IMR-90 (cell line): ENCODE data around the gene CAPN5. TPM values are rescaled to one million over a fixed set of nuclear protein-coding genes. Genes with fewer than 3 reads are reported as not detected.
A peak's percentile ranks its signal among the peaks of the same experiment; 100 is the strongest.

ENCODE experiments used
- ATAC-seq: fragments of 200-7000 bp; cut with Tn5 transposase; 2 replicates; pipeline ENCODE4 v1.9.1; 2020; ENCODE audit warnings: low read depth, mild to moderate bottlenecking, moderate library complexity
- BruUV-seq: library from RNA; stranded (reverse); fragments of 400-500 nt; replicated peaks from 2 replicates; lab custom pipeline; 2021; lab: Mats Ljungman, UMichigan
- CTCF ChIA-PET: fragments of 300-600 bp; formaldehyde crosslinking; extraction: SDS; loops from one replicate; lab custom pipeline; 2021; ENCODE audit warnings: antibody characterized with exemption; lab: Yijun Ruan, JAX
- POLR2A ChIA-PET: fragments of 300-600 bp; sonication (Branson Sonifier 250); formaldehyde crosslinking; loops from one replicate; lab custom pipeline; 2022; ENCODE audit warnings: antibody characterized with exemption; ENCODE audit not compliant: unreplicated experiment; lab: Charles Lee
- DNase-seq: peaks from one replicate; pipeline ENCODE4 v3.0.0; 2013
- H2AFZ ChIP-seq: replicated peaks from 2 replicates; pipeline ENCODE3; 2013; ENCODE audit warnings: low read length, mild to moderate bottlenecking; ENCODE audit not compliant: poor library complexity
- H2AK5ac ChIP-seq: 2 replicates; pipeline ENCODE4 v1.6.1; 2013; ENCODE audit warnings: low read depth, low read length, inconsistent platforms
- H2AK9ac ChIP-seq: replicated peaks from 2 replicates; pipeline ENCODE3; 2013; ENCODE audit warnings: mild to moderate bottlenecking, low read depth, low read length, moderate library complexity; ENCODE audit not compliant: poor library complexity
- H2BK120ac ChIP-seq: 2 replicates; pipeline ENCODE4 v1.6.1; 2013; ENCODE audit warnings: low read depth, low read length, inconsistent platforms
- H2BK15ac ChIP-seq: 3 replicates; pipeline ENCODE4 v1.6.1; 2013; ENCODE audit warnings: low read depth, low read length, inconsistent platforms
- H2BK20ac ChIP-seq: 2 replicates; pipeline ENCODE4 v1.6.1; 2013; ENCODE audit warnings: low read depth, mild to moderate bottlenecking, inconsistent platforms, low read length, moderate library complexity
- H2BK5ac ChIP-seq: 2 replicates; pipeline ENCODE4 v1.6.1; 2013; ENCODE audit warnings: mild to moderate bottlenecking, low read depth, low read length, inconsistent platforms; ENCODE audit not compliant: poor library complexity, severe bottlenecking
- H3K14ac ChIP-seq: replicated peaks from 2 replicates; pipeline ENCODE4 v1.6.1; 2013; ENCODE audit warnings: low read depth, low read length, inconsistent platforms
- H3K18ac ChIP-seq: 2 replicates; pipeline ENCODE4 v1.6.1; 2013; ENCODE audit warnings: low read depth, low read length, control low read depth
- H3K23ac ChIP-seq: 2 replicates; pipeline ENCODE4 v1.6.1; 2013; ENCODE audit warnings: low read depth, low read length, inconsistent platforms
- H3K27ac ChIP-seq: 2 replicates; pipeline ENCODE4 v1.5.1; 2013; ENCODE audit warnings: mild to moderate bottlenecking, control low read depth, low read length; ENCODE audit not compliant: insufficient read depth
- H3K27me3 ChIP-seq: 2 replicates; pipeline ENCODE4 v1.6.1; 2013; ENCODE audit warnings: low read length; ENCODE audit not compliant: control insufficient read depth, insufficient read depth
- H3K36me3 ChIP-seq: 2 replicates; pipeline ENCODE4 v1.6.1; 2013; ENCODE audit warnings: low read length, mixed read lengths; ENCODE audit not compliant: control insufficient read depth, insufficient read depth
- H3K4ac ChIP-seq: 2 replicates; pipeline ENCODE4 v1.6.1; 2013; ENCODE audit warnings: low read depth, low read length, inconsistent platforms
- H3K4me1 ChIP-seq: 2 replicates; pipeline ENCODE4 v1.6.1; 2013; ENCODE audit warnings: low read length, mixed read lengths; ENCODE audit not compliant: control insufficient read depth, insufficient read depth
- H3K4me2 ChIP-seq: 2 replicates; pipeline ENCODE4 v1.6.1; 2013; ENCODE audit warnings: low read depth, mild to moderate bottlenecking, control low read depth, low read length, moderate library complexity
- H3K4me3 ChIP-seq: 2 replicates; pipeline ENCODE4 v1.5.1; 2013; ENCODE audit warnings: low read depth, mild to moderate bottlenecking, control low read depth, low read length, moderate library complexity; ENCODE audit not compliant: insufficient read depth
- H3K56ac ChIP-seq: 2 replicates; pipeline ENCODE4 v1.6.1; 2013; ENCODE audit warnings: low read length, inconsistent platforms; ENCODE audit not compliant: insufficient read depth; ENCODE audit errors: extremely low read depth
- H3K79me1 ChIP-seq, 2 experiments: 2 replicates each; pipeline ENCODE4 v1.6.1; 2013; ENCODE audit warnings: low read length in 2 of 2, inconsistent platforms in 1 of 2, low read depth in 1 of 2
- H3K9ac ChIP-seq: 2 replicates; pipeline ENCODE4 v1.6.1; 2013; ENCODE audit warnings: low read depth, low read length, control low read depth
- H3K9me1 ChIP-seq: 2 replicates; pipeline ENCODE4 v1.6.1; 2013; ENCODE audit warnings: low read length, inconsistent platforms; ENCODE audit not compliant: insufficient read depth
- H3K9me3 ChIP-seq: 2 replicates; pipeline ENCODE4 v1.6.1; 2013; ENCODE audit warnings: low read length; ENCODE audit not compliant: control insufficient read depth, insufficient read depth
- H4K20me1 ChIP-seq: 2 replicates; pipeline ENCODE4 v1.6.1; 2013; ENCODE audit warnings: low read length, inconsistent platforms; ENCODE audit not compliant: insufficient read depth
- H4K5ac ChIP-seq: 2 replicates; pipeline ENCODE4 v1.6.1; 2013; ENCODE audit warnings: mild to moderate bottlenecking, low read depth, low read length, control low read depth
- H4K8ac ChIP-seq, 2 experiments: 2 replicates each; pipeline ENCODE4 v1.6.1; 2013; ENCODE audit warnings: low read depth in 2 of 2, low read length in 2 of 2, control low read depth in 1 of 2, inconsistent platforms in 1 of 2
- H4K91ac ChIP-seq: 2 replicates; pipeline ENCODE4 v1.6.1; 2013; ENCODE audit warnings: low read depth, low read length, inconsistent platforms; ENCODE audit not compliant: insufficient read depth
- CEBPB ChIP-seq: IDR thresholded peaks from 2 replicates; pipeline ENCODE4 v1.6.1; 2012; ENCODE audit warnings: low read depth, low read length, improper control_type of control experiment
- FOS ChIP-seq: fragments of 150-350 bp; IDR thresholded peaks from 2 replicates; pipeline ENCODE4 v1.6.1; 2016; ENCODE audit warnings: low read depth, low read length
- MAFK ChIP-seq: IDR thresholded peaks from 2 replicates; pipeline ENCODE4 v1.6.1; 2012; ENCODE audit warnings: low read depth, low read length, improper control_type of control experiment
- MAZ ChIP-seq: IDR thresholded peaks from 2 replicates; pipeline ENCODE4 v1.6.1; 2012; ENCODE audit warnings: low read depth, mild to moderate bottlenecking, low read length, improper control_type of control experiment, moderate library complexity, borderline replicate concordance
- MXI1 ChIP-seq: IDR thresholded peaks from 2 replicates; pipeline ENCODE4 v1.6.1; 2012; ENCODE audit warnings: low read depth, mild to moderate bottlenecking, low read length, moderate library complexity, borderline replicate concordance
- RAD21 ChIP-seq: IDR thresholded peaks from 2 replicates; pipeline ENCODE4 v1.6.1; 2012; ENCODE audit warnings: low read length, improper control_type of control experiment
- RCOR1 ChIP-seq: IDR thresholded peaks from 2 replicates; pipeline ENCODE4 v1.6.1; 2012; ENCODE audit warnings: mild to moderate bottlenecking, low read length, improper control_type of control experiment; ENCODE audit not compliant: insufficient replicate concordance
- SMC3 ChIP-seq: fragments of 150-350 bp; IDR thresholded peaks from 2 replicates; pipeline ENCODE4 v1.6.1; 2016; ENCODE audit warnings: low read depth, mild to moderate bottlenecking, antibody characterized with exemption, low read length, moderate library complexity
- WGBS, 2 experiments: methylation state at CpG; one replicate each; pipeline versions ENCODE4 v1.1.5 to v1.1.7; 2013; ENCODE audit warnings: missing lambda C conversion rate in 2 of 2; ENCODE audit not compliant: insufficient read length in 1 of 2; ENCODE audit errors: extremely low coverage in 2 of 2; 5-methylcytosine and 5-hydroxymethylcytosine counted together
- dilution Hi-C: fragments of 300-500 bp; cut with HindIII; formaldehyde crosslinking; loops from one replicate; pipeline ENCODE4 v1.14.3; 2018; ENCODE audit warnings: low sequenced_read_pairs; ENCODE audit not compliant: unreplicated experiment
- in situ Hi-C: fragments of 300-500 bp; cut with MboI; formaldehyde crosslinking; loops from 3 replicates; pipeline ENCODE4 v1.14.3; 2019; ENCODE audit warnings: low sequenced_read_pairs, inconsistent platforms, mixed read lengths
- intact Hi-C: fragments of 100-400 bp; cut with micrococcal nuclease; formaldehyde crosslinking; loops from 2 replicates; pipeline ENCODE4 v1.10.0; 2022
- polyA plus RNA-seq, 3 experiments: library from polyadenylated mRNA; depleted of rRNA; stranded (reverse); fragments of >200 nt; gene quantifications; 2 replicates each; pipeline ENCODE4 v1.2.3, GENCODE V29; 2012; ENCODE audit warnings: low replicate concordance in 1 of 3
- total RNA-seq: library from RNA; depleted of rRNA; stranded (reverse); fragments of >200 nt; gene quantifications from 2 replicates; pipeline ENCODE4 v1.2.3, GENCODE V29; 2012

CAPN5 gene
- total and polyA plus RNA-seq, 2 of the 4 experiments (the other 2 are of a cell fraction): 8.1 to 24.0 TPM

DNA sequence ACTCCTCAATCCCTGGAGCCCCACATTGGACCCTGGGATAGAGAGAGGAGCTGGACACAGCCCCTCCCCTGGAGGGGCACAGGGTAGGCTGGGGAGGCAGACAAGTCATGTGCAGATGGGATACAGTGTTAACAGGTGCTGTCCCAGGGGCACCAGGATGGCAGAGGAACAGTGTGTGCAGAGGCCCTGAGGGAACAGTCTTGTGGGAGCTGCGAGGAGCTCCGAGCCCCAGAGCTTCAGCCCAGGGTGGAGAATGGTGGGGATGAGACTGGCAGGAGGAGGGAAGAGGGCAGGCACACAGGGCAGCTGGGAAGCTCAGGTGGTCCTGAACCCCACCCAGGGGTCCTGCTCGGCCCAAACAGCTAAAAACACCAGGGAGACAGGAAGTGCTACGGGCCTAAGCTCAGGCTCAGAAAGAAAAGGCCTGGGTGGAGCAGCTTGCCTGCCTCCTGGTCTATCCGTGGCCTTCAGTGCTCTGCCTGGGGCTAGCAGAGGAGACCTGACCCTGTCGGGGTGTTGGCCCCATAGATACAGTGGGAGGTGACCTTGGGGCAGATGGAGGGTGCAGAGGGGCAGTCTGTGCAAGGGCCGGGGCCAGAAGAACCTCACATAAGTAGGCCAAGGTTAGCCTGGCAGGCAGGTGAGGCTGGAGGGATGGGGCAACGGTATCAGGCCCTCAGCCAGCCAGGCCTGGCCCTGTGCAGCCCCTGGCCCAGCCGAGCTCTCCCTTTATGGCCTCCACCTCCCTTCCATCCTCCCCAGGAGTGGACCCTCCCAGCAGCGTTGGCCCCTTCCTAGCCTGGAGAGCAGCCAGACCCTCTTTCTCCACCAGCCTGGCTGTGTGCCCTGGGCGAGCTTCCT is 15.4 kb downstream of the CAPN5 start (continued):
- TF ChIP-seq MAZ: no peak
- TF ChIP-seq FOS: no peak

DNA sequence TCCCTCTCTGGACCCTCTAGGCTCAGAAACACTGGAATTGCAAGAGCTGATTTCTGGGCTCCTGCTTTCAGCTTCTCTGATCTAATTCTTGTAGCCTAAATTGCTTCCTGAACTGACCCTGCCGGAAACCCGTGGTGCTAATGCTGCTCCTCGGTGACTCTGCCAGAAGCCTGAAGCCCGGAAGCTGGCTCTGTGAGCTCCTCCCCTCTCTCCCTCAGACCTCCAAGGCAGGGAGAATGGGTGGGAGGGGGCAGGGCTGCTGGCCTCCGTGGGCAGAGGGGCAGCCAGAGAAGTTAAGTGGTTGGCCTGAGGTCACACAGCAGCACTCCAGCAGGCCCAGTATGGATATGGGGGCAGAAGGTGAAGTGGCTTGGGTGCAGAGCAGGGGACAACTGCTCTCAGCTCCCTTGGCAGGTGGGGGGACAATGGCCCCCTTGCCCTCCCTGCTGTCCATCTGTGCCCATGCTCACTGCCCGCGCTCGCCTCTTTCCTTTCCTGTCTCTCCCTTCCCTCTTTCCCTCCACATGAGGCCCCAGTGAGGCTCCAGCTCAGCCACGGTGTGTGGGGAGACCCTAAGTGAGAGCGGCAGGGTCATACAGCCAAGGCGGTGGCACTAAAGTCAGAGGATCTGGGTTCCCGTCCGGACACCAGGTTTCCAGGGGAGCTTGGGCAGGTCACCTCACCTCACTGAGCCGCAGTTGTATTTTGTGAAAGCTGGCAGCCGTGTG is 16.2 kb downstream of the CAPN5 start:
- no peak overlapping the region for H3K4ac ChIP-seq
- H3K9me3 ChIP-seq: no peaks in the 10 kb centered on the region
- no peak overlapping the region for H3K4me3 ChIP-seq
- no peak overlapping the region for H2AK9ac ChIP-seq
- ChIA-PET POLR2A (interaction anchor here (1.4 kb wide), 1 partner anchor 10 kb away, joined by 4 read pairs; no protein-coding TSS in a partner anchor), CTCF (interaction anchor here (1.0 to 1.1 kb wide), 2 partner anchors 8 to 35 kb away, joined by 3 read pairs; no protein-coding TSS in a partner anchor)
- H4K8ac ChIP-seq: peak overlapping the region; percentile 59 to 69; a peak in 3 of 4 replicates
- in situ Hi-C loops (no loop called here), intact Hi-C loops (no loop called here), dilution Hi-C loops (no loop called here)
- no peak overlapping the region for H3K23ac ChIP-seq
- H3K79me1 ChIP-seq: peaks cover 7 to 21% of the 10 kb centered on the region in 2 experiments
- peak overlapping the region; percentile 11; the same call in 1 of the 2 replicates for H3K27ac ChIP-seq
- no peak overlapping the region for H3K9ac ChIP-seq
- peaks cover 15% of the 10 kb centered on the region for H3K4me1 ChIP-seq
- no peak overlapping the region for H3K4me2 ChIP-seq
- peak overlapping the region; percentile 73 for H4K5ac ChIP-seq
- no peak overlapping the region; the same call in 1 of the 2 replicates for H4K91ac ChIP-seq
- H3K27me3 ChIP-seq: no peaks in the 10 kb centered on the region
- H3K18ac ChIP-seq: 0 out of 2 replicates have a peak overlapping the region, but pooled peaks have one; percentile 34
- DNase-seq (peak; percentile 38), ATAC-seq (peak; percentile 67)
- no peak overlapping the region for H3K14ac ChIP-seq
- H3K9me1 ChIP-seq: peaks cover 5% of the 10 kb centered on the region; the same call in 1 of the 2 replicates
- TF ChIP-seq MAZ: no peak
- no peak for TF ChIP-seq RCOR1
- no peak for TF ChIP-seq MAFK
- TF ChIP-seq SMC3: no peak
- TF ChIP-seq CEBPB: no peak
- no peak for TF ChIP-seq FOS
- no peak for TF ChIP-seq MXI1
- no peak for TF ChIP-seq RAD21
- peak overlapping the region; percentile 38 for H2AFZ ChIP-seq
- peak overlapping the region; percentile 16 for H2BK5ac ChIP-seq
- H2AK5ac ChIP-seq: no peak overlapping the region
- no TSS peak for BruUV-seq
- H4K20me1 ChIP-seq: no peaks in the 10 kb centered on the region
- no peak overlapping the region for H2BK15ac ChIP-seq
- 95% methylated on average over 4 of the region's 15 CpGs; no CpG with 5 or more reads in 1 of the 2 experiments for WGBS, 2 experiments
- H3K36me3 ChIP-seq: peaks cover 4% of the 10 kb centered on the region; the same call in 1 of the 2 replicates
- H3K56ac ChIP-seq: no peak overlapping the region
- no peak overlapping the region for H2BK20ac ChIP-seq
- no peak overlapping the region for H2BK120ac ChIP-seq
